ENCODE results near the gene BNIPL.

DNA sequence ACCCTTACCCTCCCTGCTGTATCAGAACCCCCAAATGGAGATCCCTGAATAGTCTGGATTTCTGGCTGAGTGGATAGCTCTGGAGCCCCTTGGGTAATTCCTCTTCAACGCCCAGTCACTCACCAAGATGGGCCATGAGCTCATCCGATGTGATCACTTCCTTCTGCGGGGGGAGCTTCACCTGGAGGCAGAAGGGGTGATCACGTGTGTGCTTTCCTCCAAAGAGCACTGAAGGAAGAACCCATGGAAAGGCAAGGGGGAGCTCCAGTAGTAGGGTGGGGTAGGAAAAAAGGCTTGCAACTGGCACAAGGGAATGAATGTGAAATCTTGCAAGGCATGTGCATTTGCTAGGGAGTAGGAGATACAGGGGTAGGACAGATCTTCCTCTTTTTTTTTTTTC lies 34.8 kb upstream of the BNIPL start:
- TF ChIP-seq, protein P1, sequence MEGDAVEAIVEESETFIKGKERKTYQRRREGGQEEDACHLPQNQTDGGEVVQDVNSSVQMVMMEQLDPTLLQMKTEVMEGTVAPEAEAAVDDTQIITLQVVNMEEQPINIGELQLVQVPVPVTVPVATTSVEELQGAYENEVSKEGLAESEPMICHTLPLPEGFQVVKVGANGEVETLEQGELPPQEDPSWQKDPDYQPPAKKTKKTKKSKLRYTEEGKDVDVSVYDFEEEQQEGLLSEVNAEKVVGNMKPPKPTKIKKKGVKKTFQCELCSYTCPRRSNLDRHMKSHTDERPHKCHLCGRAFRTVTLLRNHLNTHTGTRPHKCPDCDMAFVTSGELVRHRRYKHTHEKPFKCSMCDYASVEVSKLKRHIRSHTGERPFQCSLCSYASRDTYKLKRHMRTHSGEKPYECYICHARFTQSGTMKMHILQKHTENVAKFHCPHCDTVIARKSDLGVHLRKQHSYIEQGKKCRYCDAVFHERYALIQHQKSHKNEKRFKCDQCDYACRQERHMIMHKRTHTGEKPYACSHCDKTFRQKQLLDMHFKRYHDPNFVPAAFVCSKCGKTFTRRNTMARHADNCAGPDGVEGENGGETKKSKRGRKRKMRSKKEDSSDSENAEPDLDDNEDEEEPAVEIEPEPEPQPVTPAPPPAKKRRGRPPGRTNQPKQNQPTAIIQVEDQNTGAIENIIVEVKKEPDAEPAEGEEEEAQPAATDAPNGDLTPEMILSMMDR (IDR thresholded peaks at IDR 0.05) = no peak
- no peak for TF ChIP-seq POLR2A (IDR thresholded peaks at IDR 0.05)
- no peak for TF ChIP-seq POLR2AphosphoS5 (IDR thresholded peaks at IDR 0.05)
